ENCODE data around the gene ATP7B.

The ATP7B gene

GRCh38 chr13:51942189-51942588, 69.1 kb downstream of the ATP7B start:
- DNase-seq = no peak

- no peak for DNase-seq
These were observed 72.8 kb downstream of the ATP7B start for GRCh38 chr13:51938454-51938853.

GRCh38 chr13:51937320-51938290, 73.6 kb downstream of the ATP7B start:
- no peak for DNase-seq

GRCh38 chr13:51935326-51936171, 75.7 kb downstream of the ATP7B start:
- DNase-seq = no peak

- DNase-seq = no peak
These were observed 76.7 kb downstream of the ATP7B start for GRCh38 chr13:51934461-51935087.

GRCh38 chr13:51933466-51934058, 77.7 kb downstream of the ATP7B start:
- DNase-seq = no peak

- DNase-seq = no peak
These were observed 79.0 kb downstream of the ATP7B start for GRCh38 chr13:51932231-51932630.

GRCh38 chr13:51931606-51932005, 79.6 kb downstream of the ATP7B start:
- DNase-seq = no peak

- DNase-seq = no peak
These were observed 81.6 kb downstream of the ATP7B start for GRCh38 chr13:51929699-51930098.

GRCh38 chr13:51928231-51928630, 83.0 kb downstream of the ATP7B start:
- DNase-seq = no peak

GRCh38 chr13:51927129-51927528, 84.1 kb downstream of the ATP7B start:
- no peak for DNase-seq

GRCh38 chr13:51926528-51926885, 84.7 kb downstream of the ATP7B start:
- no peak for DNase-seq

- DNase-seq = no peak
These were observed 85.3 kb downstream of the ATP7B start for GRCh38 chr13:51925865-51926527.

- DNase-seq = no peak
These were observed 86.3 kb downstream of the ATP7B start for GRCh38 chr13:51924756-51925544.

- no peak for DNase-seq
These were observed 87.2 kb downstream of the ATP7B start for GRCh38 chr13:51923983-51924539.

- DNase-seq = no peak
These were observed 88.3 kb downstream of the ATP7B start for GRCh38 chr13:51922771-51923480.

- no peak for DNase-seq
These were observed 89.2 kb downstream of the ATP7B start for GRCh38 chr13:51921790-51922740.

GRCh38 chr13:51920786-51921185, 90.5 kb downstream of the ATP7B start:
- no peak for DNase-seq

- DNase-seq = no peak
These were observed 91.0 kb downstream of the ATP7B start for GRCh38 chr13:51920267-51920666.

Data from activated gamma-delta T cell treated with Interleukin-2 at 50 U/mL for 16 hours (primary cell).